Neutrophil (primary cell): ENCODE results near the gene GPC5.

Experiments used
- H3K27ac ChIP-seq: fragments of 200-600 bp; sonication (generic); 2 replicates; pipeline ENCODE4 v1.5.1; 2016; ENCODE audit warnings: mild to moderate bottlenecking, moderate library complexity
- H3K27me3 ChIP-seq: fragments of 200-600 bp; sonication (generic); 2 replicates; pipeline ENCODE4 v1.6.0; 2016; ENCODE audit warnings: mild to moderate bottlenecking
- H3K36me3 ChIP-seq: fragments of 200-600 bp; sonication (generic); 2 replicates; pipeline ENCODE4 v1.5.1; 2017
- H3K4me1 ChIP-seq, 2 experiments: fragments of 200-600 bp in 1 of 2; sonication (generic) in 1 of 2; 1 replicate in 1 of 2; 2 replicates in 1 of 2; pipeline versions ENCODE4 v1.5.1 to v1.6.1; 2013 to 2016; ENCODE audit warnings: low read depth in 1 of 2, low read length in 1 of 2, mild to moderate bottlenecking in 1 of 2, moderate library complexity in 1 of 2; ENCODE audit not compliant: control insufficient read depth in 1 of 2, insufficient read depth in 1 of 2
- H3K4me3 ChIP-seq, 2 experiments: fragments of 200-600 bp in 1 of 2; sonication (generic) in 1 of 2; 1 replicate in 1 of 2; 2 replicates in 1 of 2; pipeline ENCODE4 v1.5.1; 2013 to 2016; ENCODE audit warnings: low read depth in 1 of 2, low read length in 1 of 2, mild to moderate bottlenecking in 1 of 2, moderate library complexity in 1 of 2
- H3K9me3 ChIP-seq: fragments of 200-600 bp; sonication (generic); 2 replicates; pipeline ENCODE4 v1.5.1; 2016
- TF ChIP-seq, protein P1 (sequence below): fragments of 200-600 bp; sonication (generic); IDR thresholded peaks from 2 replicates; pipeline ENCODE4 v1.5.1; 2016; ENCODE audit warnings: antibody characterized with exemption

GPC5 gene

DNA sequence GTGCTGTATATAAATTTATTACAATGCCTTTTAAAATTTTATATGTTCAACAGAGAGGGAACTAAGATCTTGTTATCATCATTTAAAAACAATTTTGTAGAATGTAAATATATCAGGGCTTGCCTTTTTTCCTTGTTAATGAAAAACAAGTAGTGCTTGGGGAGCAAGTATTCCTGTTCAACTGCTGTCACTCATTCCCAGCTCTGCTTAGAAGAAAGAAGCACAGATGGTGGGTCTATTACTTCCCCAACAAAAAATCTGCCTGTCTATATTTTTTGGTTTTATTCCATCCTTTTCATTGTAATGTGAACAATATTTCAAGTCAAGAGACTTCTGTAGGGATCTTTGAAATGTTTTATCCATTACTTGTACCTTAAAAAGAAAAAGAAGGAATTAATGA, 503.9 kb downstream of the GPC5 start:
- Histone ChIP-seq H3K27ac (no peak overlapping the region), H3K27me3 (no peaks in the 10 kb centered on the region), H3K4me1 (no peaks in the 10 kb centered on the region), H3K36me3 (no peaks in the 10 kb centered on the region), H3K4me3 (no peak overlapping the region), H3K9me3 (no peaks in the 10 kb centered on the region)
- TF ChIP-seq, protein P1, sequence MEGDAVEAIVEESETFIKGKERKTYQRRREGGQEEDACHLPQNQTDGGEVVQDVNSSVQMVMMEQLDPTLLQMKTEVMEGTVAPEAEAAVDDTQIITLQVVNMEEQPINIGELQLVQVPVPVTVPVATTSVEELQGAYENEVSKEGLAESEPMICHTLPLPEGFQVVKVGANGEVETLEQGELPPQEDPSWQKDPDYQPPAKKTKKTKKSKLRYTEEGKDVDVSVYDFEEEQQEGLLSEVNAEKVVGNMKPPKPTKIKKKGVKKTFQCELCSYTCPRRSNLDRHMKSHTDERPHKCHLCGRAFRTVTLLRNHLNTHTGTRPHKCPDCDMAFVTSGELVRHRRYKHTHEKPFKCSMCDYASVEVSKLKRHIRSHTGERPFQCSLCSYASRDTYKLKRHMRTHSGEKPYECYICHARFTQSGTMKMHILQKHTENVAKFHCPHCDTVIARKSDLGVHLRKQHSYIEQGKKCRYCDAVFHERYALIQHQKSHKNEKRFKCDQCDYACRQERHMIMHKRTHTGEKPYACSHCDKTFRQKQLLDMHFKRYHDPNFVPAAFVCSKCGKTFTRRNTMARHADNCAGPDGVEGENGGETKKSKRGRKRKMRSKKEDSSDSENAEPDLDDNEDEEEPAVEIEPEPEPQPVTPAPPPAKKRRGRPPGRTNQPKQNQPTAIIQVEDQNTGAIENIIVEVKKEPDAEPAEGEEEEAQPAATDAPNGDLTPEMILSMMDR, result no peak

DNA sequence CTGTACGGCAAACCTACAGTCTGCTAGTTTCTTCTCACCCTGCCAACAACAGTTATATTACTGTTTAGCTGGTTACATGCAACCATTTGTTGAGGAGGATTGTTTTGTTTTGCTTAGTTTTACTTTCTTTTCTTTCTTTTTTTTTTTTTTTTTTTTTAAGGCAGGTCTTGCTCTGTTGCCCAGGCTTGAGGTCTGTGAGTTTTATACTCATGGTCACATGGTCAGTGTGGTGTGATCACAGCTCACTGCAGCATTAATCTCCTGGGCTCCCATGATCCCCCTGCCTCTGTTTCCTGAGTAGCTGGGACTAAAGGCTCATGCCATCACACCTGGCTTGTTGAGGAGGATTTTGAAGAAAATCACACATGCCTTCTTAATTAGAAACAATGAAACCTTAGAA, 505.6 kb downstream of the GPC5 start:
- TF ChIP-seq, protein P1, result no peak
- H3K27me3 ChIP-seq, result no peaks in the 10 kb centered on the region

DNA sequence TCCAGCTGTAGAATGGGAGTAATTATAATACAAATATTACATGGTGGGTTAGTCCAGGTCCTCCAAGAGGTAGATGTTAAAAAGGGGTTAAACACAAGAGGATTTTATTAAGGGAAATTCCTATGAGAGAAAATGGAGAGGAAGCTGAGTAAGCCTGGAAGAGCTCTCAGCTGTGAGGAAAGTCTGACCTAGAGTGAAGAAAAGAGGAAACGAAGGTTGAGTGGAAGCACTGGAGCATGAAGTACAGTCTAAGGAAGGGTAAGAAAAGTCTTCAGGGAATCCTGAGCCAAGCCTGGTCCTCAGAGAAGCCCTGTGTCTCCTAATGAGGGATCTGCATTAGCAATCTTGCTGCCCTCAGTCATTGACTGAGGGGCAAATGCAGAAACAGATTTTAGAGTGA, 506.2 kb downstream of the GPC5 start:
- TF ChIP-seq, protein P1, result no peak
- no peaks in the 10 kb centered on the region for H3K4me1 ChIP-seq
- no peaks in the 10 kb centered on the region for H3K27me3 ChIP-seq
- H3K4me3 ChIP-seq, result no peak overlapping the region
- H3K36me3 ChIP-seq, result no peaks in the 10 kb centered on the region
- H3K9me3 ChIP-seq, result no peaks in the 10 kb centered on the region
- no peak overlapping the region for H3K27ac ChIP-seq

More for the DNA sequence above, 505.6 kb downstream of the GPC5 start:
- no peak overlapping the region for H3K27ac ChIP-seq
- no peaks in the 10 kb centered on the region for H3K4me1 ChIP-seq
- H3K36me3 ChIP-seq, result no peaks in the 10 kb centered on the region
- H3K9me3 ChIP-seq, result no peaks in the 10 kb centered on the region
- H3K4me3 ChIP-seq, result no peak overlapping the region

DNA sequence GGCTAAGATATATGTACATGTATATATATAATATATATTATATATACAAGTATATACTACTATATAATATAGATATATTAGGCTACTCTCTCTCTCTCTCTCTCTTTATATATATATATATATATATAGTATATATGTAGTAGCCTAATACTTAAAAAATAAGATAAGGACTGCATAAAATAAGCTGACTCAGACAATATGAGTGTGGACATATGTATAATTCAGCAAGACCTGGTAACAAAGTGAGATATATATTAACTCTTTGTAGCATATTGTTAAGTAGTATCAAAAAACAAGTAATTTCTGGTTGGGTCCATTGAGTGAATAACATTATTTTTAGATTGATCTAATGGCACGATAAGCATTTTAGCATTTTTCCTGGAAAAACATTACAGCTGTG, 509.0 kb downstream of the GPC5 start:
- H3K27ac ChIP-seq, result no peak overlapping the region
- TF ChIP-seq, protein P1, result no peak
- no peak overlapping the region for H3K4me3 ChIP-seq
- H3K4me1 ChIP-seq, result no peaks in the 10 kb centered on the region
- no peaks in the 10 kb centered on the region for H3K27me3 ChIP-seq
- H3K36me3 ChIP-seq, result no peaks in the 10 kb centered on the region
- H3K9me3 ChIP-seq, result no peaks in the 10 kb centered on the region

DNA sequence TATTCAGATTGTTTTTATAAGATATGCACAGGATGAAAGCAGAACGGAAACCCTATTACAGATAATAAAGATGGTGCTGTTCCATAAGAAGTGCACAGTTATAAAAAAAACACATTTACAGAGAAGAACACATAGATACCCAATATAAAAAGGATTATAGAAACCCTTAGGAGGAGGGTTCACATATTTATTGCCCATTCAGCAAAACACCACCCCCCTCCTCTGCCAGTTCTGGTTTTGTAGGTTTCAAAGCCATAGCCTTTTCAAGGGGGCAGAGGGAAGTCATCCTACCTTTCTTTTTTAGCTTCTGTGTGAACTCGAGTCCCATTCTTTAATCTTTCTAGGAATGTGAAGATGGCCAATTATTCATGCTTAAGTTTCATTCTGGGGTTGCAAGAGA, 511.2 kb downstream of the GPC5 start:
- Histone ChIP-seq H3K27me3 (no peaks in the 10 kb centered on the region), H3K4me1 (no peaks in the 10 kb centered on the region), H3K27ac (no peak overlapping the region), H3K9me3 (no peaks in the 10 kb centered on the region), H3K4me3 (no peak overlapping the region), H3K36me3 (no peaks in the 10 kb centered on the region)
- TF ChIP-seq, protein P1, result no peak
